GM21717 (cell line): Measurements from ENCODE around the gene PDZD7.
A peak's percentile ranks its signal among the peaks of the same experiment; 100 is the strongest.

ENCODE experiments used
- ATAC-seq: cut with Tn5 transposase; IDR thresholded peaks from one replicate; pipeline ENCODE4 v1.9.1; 2021; ENCODE audit warnings: mild to moderate bottlenecking, moderate library complexity; ENCODE audit not compliant: unreplicated experiment

The PDZD7 gene

DNA sequence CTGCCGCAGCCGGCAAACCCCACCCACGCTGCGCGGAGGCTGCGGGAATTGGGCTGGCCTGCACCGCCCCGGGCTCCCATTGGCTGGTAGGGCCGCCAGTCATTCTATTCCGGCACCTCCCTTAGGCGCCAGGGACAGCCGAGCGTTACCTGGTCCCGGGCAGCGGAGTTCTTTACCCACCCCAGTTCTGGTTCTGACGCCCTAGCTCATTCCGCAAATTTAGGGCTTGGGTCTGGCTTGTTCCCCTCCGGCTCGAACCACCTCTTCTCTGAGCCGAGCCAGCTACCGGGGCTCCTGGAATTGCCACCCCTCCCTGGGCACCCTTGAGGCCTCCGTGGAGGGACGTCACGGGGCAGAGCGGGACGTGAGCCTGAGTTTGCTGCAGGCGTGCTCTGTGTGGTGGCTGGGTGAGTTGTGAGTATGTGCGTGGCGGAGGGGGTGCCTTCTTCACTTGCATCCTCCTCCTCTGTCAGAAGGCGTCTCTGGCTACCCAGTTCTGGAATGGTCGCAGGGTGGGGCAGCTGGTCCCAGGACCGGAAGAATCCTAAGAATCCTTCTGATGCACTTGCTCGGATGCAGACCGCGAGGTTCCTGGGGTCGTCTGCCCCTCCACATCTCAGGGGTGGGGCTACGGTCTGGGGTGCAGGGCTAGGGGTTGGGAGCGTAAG is at the start of gene PDZD7, which contains the start of gene SFXN3:
TSS of gene PDZD7 (minus strand) at position 2 of the 668 bp plus-strand sequence. CDS start 910 bp downstream, outside the sequence.
TSS of gene SFXN3 (plus strand) at position 107 of the 668 bp plus-strand sequence. CDS start 3,461 bp downstream, outside the sequence.
- ATAC-seq, result peak; percentile 88

DNA sequence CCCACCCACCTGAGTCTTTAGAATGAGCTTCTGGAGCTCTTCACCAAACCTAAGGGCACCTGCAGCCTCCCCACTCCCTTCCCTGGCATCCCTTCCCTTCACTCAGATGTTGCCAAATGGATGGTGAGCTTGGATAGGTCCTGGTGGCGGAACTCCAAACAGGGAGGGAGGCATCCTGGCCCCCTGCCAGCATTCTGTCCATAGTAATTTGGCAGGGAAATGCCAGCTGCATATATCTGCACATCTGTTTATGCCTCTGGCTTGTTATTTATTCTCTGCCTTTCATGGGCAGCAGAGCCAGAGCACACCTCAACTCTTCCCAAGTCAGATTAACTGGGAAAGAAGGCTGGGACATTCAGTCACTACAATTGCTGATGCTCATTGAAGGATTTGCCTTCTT is 48.9 kb upstream of the PDZD7 start:
- no peak for ATAC-seq

DNA sequence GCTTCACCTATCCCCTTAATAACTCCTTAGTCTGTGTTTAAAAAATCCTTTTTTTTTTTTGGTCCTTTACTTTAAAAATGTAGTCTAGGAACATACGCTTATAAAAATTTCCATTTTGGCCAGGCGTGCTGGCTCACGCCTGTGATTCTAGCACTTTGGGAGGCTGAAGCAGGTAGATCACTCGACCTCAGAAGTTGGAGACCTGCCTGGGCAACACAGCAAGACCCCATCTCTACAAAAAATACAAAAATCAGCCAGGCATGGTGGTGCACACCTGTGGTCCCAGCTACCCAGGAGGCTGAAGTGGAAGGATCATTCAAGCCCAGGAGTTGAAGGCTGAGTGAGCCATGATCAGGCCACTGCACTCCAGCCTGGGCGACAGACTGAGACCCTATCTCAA is 45.7 kb upstream of the PDZD7 start:
- no peak for ATAC-seq

DNA sequence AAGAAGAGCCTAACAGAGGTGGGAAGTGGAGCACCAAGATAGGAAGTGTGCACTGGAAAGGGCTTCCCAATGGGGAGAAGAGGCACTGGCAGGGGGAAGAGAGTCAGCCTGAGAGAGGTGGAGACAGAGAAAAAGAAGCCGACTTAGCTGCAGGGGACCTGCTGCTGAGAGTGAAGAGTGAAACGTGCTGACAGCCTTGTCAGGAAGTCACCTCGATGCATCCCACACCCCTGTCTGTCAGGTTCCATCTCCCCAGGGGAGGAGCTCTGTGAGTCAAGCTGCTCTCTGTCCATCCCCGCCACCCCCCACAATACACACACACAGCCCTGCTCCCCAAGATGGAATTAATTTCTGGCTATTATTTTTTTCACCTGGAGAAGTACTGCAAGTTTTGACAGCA is 44.8 kb upstream of the PDZD7 start:
- no peak for ATAC-seq

DNA sequence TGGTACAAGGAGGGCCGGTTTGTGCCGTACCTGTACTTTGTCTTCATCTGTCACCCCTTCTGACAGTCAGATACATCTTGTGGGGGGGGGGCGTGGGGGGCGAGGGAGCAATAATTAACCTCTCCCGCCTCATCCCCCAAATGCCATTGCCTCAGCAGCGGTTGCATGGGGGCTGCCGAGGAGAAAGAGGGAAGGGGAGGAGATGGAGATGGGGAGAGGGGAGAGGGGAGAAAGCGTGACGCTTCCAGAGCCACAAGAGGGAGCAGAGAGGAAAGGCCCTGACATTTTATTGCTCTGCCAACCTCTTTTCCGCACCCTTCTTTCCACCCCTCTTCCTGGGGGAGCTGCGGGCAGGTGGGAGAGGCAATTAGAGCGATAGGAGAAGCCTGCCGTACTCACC is 42.7 kb upstream of the PDZD7 start:
- no peak for ATAC-seq

DNA sequence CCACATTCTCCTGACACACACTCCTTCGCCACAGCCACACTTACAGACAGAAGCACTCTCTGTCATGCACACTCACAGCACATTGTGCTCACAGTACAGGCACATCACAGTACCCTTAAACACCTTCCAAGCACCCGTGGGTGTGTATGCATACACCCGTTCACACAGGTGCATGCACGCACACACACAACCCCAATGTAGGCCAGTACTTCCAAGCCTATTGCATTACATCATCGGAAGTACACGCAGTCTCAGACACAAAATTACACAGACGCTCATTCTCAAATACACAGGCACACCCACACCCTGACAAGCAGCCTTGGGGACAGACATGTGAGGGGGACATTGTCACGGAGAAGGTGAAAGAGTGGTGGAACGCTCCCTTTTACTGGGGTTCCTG is 42.0 kb upstream of the PDZD7 start:
- ATAC-seq, result no peak

DNA sequence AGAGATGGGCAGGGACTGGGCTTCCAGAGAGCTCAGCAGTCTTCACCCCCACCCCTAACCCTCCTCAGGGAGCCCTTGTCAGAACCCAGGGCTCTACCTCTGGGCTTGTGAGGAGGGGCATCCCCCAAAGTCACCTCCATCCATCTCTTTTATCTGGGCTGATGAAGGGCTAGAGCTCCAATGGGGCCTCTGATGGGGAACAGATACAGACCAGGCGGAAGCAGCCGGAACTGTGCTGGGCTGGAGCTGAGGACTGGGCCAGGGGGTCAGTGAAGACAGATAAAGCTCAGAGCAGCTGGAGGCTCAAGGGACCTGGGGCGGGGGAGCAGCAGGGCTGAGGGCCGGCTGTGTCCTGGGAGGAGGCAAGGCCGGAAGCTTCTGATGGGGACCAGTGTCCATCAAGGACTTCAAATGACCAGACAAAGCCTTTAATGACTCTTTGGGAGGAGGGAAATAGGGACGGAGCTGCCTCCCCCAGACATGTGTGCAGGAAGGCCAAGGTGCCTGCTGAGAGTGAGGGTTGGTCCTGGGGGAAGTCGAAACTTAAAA is 41.0 kb upstream of the PDZD7 start:
- no peak for ATAC-seq

DNA sequence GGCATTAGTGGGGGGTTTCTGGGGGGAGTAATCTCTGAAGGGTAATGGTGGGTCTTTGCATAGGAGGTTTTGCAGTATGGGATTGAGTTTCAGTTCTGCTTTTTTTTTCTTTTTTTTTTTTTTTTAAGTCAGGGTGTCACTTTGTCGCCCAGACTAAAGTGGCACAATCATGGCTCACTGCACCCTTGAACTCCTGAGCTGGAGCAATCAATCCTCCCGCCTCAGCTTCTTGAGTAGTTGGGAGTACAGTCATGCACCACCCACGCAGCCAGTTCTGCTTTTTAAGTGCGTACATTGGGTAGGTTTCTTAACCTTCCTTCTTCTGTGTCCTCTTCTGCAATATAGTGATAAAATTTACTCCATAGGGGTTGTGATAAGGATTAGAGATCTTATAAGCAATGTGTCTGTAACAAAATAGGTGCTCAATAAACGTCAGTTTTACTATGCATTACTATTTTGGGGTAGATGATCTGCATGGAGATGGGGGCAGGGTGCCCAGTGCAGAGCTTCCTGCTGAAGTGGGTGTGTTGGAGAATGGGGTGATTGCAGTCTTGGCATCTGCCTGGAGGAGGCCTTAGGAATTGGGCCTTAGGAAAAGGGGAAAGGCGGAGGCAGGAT is 40.4 kb upstream of the PDZD7 start:
- no peak for ATAC-seq

DNA sequence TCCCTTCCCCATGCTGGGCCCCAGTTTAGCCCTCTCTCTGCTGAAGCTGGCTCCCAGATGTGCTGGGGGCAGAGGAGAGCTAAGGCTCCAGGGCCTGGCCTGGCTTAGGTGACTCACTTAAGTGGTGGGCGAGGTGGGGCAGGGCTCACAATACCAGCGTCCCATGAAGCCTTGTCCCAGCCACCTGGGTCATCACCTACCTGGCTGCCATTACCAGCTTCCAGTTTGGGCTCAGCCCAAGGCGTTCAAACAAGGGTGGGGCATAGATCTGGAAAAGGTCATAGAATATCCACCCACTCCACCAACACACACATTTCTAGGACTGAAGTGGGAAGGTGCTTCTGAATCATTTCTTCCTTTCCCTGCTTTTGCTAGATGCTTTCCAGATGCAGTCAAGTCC is 39.2 kb upstream of the PDZD7 start:
- ATAC-seq, result no peak

DNA sequence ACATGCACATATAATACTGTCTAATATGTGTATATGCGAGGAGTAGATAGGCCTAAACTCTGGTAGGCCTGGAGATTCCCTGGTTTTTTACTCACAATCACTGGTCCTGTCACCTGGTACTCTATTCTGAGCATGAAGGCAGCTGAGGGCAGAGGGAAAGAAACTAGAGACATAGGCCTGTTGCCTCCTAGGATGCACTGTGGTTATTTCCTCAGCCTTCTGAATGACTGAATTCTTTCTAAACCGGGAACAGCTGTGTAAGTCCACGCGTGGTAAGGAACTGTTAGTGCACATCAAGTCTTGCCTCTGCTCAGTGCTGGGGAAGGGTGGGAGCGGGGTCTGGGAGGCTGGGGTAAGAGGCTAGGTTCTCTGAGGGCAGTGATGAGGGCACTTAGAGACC is 38.5 kb upstream of the PDZD7 start:
- ATAC-seq, result no peak

DNA sequence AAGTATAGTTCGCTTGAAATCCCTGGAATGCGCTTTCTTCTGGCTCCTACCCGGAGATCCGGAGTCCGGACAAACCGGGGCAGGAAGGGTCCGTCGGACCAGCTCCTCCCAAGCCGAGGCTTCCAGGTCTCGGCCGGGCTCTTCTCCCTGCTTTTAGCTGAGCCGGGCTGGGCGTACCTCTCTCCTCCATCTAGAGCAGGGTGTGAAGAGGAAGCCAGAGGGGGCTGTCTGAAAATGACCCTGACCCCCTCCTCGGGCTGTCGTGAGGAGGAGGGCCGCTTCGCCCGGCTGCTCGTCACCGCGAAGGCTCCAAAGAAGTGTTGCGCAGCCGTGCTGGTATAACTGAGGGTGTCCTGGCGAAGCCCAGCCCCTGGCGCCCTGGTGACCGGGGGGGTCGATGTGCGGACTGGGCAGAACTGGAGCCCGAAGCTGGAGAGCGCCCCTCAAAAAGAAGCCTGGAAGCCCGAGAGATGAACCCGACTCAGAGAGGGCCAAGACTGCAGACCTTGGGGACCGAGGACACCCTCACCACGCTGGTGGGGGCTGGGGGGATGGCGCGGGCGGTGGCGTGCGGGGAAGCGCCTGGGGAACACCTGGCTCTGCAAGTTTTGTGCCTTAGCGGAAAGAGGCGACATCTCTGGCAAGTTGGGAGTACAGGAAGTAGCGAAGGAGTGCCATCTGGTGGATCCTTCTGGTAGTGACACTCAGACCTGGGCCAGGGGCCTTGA is 36.6 kb upstream of the PDZD7 start:
- ATAC-seq, result no peak

DNA sequence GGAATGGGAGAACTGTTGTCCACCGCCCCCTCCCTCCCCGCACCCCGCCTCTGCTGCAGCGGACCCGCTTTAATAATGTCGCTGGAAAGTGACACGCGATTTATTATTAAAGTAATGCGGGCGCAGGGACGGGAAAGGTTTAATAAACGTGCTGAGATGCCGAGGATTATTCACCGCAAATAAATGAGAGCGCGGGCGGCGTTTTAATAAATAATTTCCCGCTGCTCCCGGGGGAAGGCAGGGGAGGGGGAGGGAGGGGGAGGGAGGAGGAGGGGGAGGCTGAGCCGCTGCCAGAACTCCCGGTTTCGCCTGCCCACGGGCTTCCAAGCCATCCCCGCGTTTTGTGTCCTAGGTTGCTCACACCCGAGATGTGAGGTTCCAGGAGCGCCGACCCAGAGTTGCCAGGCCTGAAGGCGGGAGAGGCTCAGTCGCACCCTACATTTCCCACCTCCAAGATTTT is 36.0 kb upstream of the PDZD7 start:
- ATAC-seq, result no peak

DNA sequence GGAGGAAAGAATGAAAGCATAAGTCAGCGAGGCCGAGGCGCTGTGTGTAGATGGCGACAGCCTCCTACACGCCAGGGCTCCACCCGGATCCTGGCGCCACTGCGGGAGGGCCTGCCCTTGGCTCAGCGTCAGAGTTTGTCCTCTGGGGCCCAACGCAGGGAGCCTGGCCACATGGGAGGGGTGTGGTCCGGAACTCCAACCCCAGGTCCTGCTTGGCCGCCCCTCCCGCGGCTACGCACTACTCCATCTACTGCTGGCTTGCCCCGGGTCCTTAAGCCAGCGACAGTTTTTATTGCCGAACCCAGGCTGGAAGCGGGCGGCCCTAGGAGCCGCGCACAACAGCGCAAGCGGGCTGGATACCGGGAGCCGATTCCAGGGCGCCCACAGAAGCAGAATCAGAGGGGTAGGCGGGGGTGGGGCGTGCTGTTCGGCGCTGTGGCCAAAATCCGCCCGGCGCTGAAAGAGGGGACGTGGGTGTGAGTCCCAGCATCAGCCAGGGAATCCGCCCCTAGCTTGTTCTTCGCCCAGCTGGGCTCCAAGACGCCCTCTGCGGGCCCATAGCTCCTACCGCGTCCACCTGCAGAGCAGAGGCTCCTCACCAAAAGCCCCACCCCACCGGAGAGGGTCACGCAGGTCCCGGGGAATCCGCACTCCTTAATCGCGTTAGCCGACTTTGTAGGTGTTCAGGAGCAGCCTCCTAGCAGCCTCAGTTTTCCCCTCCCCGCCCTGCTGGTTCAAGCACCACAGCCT is 35.4 kb upstream of the PDZD7 start:
- ATAC-seq, result no peak

DNA sequence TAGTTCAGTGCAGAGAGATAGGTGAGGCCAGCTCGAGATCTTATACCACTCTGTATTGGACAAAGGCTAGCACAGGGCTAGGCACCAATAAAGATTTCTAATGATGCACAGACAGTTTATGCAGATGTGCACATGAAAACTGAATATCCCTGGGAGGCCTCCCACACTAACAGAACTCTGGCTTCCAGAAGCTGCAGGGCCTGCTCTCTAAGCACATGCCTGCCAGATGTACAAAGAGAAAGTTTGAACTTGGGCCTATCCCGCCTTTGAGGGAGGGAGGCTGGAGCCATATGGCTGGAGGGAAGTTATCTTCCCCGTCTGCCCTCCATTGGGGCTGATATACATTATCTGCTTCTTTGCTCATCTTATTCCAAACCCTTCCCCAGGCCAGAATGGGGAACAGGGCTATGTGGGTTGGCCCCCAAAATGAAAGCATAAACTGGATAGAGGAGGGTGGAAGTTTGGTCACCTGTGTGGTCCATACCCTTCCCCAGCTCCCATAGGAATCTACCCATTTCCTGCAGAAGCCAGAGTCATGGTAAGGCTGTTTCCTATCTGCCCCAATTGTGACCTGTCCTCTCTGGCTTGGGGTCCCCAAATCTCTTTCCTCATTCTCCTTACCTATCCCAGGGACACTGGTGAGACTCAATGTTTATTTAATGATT is 34.7 kb upstream of the PDZD7 start:
- ATAC-seq, result no peak

DNA sequence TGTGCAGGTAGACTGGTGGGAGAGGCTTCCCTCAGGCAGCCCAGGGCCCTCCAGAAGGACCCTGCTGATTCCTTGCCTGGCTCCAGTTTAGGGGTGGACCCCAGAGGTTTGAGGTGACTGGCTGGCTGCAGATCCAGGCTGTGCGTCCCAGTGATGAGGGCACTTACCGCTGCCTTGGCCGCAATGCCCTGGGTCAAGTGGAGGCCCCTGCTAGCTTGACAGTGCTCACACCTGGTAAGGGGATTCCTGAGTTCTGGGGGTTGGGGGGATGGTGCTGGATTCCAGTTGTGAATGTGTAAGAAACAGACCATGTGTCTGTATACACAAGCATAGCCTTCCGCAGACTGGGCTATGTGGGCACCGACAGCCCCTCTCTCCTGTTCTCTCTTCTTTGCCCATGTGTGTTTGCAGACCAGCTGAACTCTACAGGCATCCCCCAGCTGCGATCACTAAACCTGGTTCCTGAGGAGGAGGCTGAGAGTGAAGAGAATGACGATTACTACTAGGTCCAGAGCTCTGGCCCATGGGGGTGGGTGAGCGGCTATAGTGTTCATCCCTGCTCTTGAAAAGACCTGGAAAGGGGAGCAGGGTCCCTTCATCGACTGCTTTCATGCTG is 33.6 kb upstream of the PDZD7 start:
- no peak for ATAC-seq

DNA sequence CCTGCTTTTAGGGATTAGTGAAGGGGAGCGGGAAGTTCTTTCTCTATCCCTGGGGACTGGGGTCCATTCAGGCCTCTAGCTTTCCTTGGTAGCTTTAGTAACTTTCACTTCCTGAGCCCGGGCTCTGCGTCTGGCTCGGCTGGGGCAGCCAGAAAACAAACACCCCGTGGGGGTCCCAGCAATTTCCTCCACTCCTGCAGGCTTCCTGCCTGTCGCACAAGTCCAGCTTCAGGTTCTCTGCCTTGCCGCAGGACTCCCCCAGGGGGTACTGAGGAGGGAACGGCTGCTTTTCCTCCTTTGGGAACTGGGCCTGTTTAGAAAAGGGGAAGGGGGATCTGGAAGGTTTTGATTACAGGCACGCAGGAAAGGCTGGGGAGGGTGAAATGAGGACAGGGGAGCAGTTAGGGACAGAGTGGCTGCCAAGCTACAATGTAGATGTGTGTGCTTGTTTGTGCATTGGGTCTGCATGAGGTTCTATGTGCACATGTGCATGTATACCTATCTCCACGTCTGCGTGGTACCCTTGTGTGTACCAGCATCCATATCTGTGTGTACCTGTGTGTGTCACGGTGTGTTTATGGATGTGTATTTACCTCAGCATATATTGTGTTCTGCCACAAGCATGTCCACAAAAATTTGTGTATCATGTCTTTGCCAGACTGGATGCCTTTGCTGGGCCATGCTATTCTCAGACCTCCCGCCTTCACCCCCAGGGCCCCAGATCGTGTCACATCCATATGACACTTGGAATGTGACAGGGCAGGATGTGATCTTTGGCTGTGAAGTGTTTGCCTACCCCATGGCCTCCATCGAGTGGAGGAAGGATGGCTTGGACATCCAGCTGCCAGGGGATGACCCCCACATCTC is 32.9 kb upstream of the PDZD7 start:
- no peak for ATAC-seq

DNA sequence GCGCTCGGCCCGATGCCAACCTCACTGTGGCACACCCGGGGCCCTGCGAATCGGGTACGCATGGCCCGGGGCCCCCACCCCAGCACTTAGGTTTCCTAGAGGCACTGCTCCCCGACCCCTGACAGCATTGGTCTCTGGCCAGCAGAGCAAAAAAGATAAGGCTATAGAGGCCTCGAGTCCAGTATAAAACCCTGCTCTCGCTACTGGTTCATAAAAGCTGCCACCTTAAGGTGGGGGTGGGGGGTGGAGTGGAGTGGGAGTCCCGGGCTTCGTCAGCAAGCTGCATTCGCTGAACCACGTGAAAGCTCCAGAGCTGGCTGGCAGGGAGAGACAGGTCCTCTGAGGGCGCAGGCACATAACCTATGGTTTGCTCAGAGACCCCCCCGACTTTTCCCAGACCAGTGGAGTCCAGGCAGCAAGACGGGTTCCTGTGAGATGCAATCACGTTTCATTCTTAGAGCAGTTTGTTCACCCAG is 32.2 kb upstream of the PDZD7 start:
- ATAC-seq, result no peak

DNA sequence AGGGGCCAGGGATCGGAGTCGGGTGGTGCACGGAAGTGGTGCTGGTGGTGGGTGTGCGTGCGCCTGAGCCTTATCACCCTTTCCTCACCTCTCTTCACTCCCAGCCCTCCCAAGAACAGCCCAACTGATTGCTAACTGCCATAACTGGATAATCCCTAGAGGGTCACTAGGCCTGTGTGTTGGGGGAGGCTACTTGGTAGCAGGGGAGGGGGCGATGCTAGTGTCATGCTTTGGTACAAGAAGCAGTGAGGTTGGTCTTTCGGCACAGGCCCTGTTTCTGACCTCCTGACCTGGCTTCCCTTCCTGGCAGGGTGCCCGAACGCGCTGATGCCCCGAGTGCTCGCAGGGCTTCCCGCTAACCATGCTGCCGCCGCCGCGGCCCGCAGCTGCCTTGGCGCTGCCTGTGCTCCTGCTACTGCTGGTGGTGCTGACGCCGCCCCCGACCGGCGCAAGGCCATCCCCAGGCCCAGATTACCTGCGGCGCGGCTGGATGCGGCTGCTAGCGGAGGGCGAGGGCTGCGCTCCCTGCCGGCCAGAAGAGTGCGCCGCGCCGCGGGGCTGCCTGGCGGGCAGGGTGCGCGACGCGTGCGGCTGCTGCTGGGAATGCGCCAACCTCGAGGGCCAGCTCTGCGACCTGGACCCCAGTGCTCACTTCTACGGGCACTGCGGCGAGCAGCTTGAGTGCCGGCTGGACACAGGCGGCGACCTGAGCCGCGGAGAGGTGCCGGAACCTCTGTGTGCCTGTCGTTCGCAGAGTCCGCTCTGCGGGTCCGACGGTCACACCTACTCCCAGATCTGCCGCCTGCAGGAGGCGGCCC is 31.5 kb upstream of the PDZD7 start:
- ATAC-seq, result peak; percentile 28
